Hepatic stellate cell (primary cell): ENCODE data around the gene TMEM263.

Experiments used
- DNase-seq: peaks from one replicate; pipeline ENCODE4 v3.0.0; 2011; ENCODE audit warnings: low spot score

TMEM263 gene

GRCh38 chr12:106950591-106950990 lies 5.1 kb upstream of the TMEM263 start:
- DNase-seq: no peak

DNA sequence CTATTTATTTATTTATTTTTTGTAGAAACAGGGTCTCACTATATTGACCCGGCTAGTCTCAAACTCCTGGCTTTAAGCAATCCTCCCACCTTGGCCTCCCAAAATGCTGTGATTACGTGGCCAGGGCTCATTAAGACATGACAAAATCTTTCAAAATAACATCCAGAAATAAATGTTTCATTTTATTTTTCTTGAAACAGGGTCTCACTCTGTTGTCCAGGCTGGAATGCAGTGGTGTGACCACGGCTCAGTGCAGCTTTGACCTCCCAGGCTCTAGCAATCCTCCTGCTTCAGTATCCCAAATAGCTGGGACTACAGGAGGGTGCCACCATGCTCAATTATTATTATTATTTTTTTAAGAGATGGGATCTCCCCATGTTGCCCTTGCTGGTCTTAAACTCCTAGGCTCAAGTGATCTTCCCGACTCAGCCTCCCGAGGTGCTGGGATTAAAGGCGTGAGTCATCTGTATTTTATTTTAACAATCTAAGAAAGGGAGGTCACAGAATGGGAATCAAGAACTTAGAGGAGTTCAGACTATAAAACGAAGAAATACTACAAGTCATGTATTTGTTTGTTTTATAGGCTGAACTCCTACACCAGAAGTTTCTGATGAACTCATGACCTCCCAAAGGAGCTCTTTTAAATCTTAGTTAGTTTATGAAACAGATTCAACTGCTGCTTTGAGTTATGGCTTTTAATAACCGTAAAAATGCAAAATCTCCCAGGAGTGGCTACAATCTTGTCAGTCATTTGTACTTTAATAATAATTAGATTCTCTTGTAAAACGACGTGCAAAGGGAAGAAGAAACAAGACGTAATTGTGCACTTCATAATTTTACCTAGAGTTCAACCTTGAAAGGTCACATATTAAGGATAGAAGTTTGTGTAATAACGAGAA lies 2.1 kb upstream of the TMEM263 start:
- no peak for DNase-seq

DNA sequence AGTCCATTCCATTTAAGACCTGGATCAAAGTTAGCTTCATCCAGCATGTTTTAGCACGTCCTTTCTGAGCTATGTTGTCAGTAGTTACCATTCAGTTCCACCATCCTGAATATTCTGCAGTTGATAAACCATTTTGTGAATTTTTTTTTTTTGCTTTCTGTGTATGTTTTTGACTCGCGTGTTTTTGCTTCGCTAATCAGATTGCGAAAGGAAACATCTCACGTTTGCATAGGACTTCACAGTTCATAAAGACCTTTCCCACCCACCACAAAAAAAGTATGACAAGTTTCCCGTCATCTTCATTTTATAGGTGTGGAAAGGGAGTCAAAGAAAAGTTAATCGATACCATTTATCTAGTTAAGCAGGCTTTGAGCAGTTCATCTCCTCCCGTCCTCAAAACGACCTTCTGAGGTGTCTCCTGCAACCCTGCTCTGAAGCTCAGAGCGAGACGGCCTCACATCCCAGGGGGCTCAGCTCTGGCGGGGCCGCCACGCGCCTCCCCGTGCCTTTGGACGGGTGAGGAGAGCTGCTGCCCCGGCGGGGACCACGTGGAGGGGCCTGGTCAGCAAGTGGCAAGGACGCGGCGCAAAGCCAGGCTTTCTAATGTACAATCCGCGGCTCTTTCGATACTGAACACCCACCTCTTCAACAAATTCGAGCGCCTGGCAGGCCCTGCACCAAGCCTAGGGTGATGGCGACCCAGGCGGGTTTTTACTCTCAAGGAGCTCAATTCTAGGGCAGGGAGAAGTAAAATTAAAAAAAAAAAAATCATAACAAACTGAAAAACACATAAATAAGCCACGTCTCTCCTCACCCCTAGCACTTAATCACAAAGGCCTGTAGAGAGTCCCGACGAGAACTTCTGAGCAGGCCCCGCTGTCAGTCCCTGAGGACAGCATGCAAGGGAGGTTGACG lies 988 bp upstream of the TMEM263 start:
- no peak for DNase-seq

GRCh38 chr12:106956048-106956578 lies 406 bp downstream of the TMEM263 start:
- peak; percentile 66 for DNase-seq

DNA sequence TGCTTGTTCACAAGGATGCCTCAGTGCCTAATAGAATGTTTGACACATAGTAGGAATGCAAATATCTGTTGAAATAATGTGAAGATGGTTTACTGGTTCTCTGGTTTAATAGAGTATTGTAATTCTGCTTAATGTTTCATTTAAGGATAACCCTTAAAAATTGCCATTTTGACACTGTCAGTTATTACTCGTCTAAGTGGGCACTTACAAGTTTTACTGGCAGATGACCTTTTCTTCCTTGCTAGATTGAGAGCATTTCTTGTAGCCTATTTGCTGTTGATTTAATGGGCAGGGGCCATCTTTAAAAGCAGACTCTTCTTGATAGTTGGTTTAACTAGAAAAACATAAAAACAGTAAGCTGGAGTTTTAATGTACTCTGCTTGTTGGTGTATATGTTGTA lies 1.9 kb downstream of the TMEM263 start:
- DNase-seq: no peak

DNA sequence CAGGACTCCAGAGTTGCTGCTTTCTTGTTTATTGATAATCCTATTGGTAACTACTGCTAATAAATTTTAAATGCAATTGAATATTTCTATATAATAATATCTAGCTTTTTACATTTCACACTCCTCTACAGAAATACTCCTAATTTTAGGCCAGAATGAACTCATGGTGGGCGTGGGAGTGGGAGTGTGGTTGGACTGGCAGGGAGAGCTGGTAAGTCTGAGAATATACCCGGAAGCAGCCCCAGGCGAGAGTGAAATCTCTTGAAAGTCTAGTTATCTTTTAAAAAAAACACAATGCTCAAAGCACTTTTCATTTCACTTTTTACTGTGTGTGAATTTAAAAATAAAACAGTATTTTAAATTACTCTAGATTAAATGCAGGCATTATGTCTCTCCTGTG lies 4.7 kb downstream of the TMEM263 start:
- no peak for DNase-seq

DNA sequence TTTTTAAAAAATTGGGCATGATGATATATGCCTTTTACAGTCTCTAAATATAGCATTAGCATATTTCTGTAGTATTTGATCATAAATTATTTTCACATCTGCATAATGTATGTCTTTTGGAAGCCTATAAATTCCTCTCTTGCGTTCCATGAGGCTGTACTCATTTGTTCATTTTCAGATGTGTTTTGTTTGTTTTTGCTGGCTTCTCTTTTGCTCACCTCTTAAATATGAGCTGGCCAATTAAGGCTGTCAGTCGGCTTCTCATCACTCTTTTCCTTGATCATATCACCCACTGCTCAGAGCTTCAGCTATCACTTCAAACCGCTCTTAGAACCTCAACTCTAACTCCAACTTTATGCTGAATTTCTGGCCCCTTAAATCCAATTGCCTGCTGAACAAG lies 6.6 kb downstream of the TMEM263 start:
- no peak for DNase-seq

DNA sequence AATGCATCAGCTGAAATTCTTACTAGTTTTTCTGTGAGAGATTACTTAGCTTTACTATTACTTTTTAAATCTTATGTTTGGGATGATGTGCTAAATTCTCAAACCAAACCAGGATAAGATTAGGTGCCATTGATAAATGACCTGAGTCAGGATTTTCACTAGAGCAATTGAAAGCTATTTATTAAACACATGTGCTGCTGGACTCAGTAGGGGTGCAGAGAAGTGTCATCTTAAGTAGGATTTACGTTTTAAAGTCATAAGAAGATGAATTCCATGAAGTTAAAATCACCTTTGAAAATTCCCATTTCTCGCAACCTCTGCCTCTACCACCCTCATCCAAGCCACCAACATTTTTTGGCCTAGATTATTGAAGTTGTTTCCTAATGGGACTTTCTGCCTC lies 8.8 kb downstream of the TMEM263 start:
- no peak for DNase-seq

DNA sequence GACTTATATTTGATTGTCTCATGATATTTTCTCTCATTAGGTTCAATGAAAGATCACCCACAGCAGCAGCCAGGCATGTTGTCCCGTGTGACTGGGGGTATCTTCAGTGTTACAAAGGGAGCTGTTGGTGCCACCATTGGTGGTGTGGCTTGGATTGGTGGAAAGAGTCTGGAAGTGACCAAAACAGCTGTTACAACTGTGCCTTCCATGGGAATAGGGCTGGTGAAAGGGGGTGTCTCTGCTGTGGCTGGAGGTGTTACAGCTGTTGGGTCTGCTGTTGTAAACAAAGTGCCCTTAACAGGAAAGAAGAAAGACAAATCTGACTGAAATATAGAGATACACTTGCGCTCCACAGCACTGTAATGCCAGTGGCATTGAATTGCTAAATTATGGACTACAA lies 15.4 kb downstream of the TMEM263 start:
- DNase-seq: no peak

DNA sequence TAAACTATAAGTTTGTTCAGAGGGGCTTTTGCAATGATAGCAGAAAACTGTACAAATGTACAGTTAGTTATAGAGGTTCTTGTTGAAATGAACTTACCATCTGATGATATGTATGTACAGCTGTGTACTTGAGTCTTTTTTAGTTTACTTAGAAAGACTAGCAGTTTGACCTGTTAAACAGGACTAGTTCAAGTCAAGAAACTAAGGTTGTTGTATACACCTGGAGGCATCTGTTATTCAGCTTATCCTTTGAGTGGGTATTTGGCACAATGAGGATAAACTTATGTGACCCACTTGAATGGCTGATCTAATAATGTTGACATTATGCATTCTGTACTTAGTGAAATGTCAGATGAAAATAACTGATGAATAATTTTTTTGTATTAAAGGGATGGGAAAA lies 17.8 kb downstream of the TMEM263 start:
- DNase-seq: no peak

GRCh38 chr12:106974511-106974910 lies 18.8 kb downstream of the TMEM263 start:
- no peak for DNase-seq

DNA sequence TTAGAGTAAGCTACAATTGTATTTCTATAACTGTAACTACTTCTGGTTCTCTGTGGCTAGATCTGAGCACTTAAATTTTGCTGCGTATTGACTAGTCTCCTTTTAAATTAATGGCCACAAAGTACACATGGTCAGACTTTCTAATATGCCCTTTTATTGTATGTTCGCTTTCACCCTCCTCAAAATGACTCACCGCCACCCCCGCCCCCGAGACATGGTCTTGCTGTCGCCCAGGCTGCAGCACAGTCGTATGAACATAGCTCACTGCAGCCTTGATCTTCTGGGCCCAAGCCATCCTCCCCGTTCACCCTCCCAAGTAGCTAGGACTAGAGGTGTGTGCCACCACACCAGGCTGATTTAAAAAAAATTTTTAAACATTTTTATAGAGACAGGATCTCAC lies 19.4 kb downstream of the TMEM263 start:
- DNase-seq: no peak

DNA sequence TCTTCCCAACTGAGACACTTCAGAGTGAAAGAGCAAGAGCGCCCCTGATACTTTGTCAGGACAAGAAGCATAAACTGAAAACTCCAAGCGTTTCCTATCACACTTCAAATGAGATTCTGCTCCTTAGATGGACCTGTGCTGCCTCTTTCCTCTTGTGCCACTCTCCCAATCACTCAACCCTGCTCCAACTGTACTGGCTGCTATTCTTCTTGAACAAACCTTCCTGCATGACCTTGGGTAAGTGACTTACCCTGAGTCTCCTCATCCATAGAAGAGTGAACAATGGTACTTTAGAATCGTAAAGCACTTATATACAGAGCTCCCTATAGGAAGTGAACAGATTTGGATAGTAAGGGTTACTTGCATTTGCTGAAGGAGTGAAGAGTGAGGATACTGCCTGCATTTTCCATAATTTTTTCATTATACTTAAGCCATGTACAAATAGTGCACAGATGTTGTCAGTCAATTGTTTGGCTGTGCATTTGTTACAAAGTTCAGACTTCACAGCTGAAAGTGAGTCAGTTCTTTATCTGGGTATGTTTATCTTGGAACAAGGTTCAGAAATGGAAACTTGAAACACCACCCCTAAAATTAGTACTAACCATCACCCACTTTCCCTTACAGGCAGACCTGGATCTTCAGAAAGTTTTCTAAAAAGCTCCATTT lies 20.4 kb downstream of the TMEM263 start:
- DNase-seq: peak; percentile 23

- DNase-seq: no peak
These were observed 21.0 kb downstream of the TMEM263 start for GRCh38 chr12:106976668-106977067.

DNA sequence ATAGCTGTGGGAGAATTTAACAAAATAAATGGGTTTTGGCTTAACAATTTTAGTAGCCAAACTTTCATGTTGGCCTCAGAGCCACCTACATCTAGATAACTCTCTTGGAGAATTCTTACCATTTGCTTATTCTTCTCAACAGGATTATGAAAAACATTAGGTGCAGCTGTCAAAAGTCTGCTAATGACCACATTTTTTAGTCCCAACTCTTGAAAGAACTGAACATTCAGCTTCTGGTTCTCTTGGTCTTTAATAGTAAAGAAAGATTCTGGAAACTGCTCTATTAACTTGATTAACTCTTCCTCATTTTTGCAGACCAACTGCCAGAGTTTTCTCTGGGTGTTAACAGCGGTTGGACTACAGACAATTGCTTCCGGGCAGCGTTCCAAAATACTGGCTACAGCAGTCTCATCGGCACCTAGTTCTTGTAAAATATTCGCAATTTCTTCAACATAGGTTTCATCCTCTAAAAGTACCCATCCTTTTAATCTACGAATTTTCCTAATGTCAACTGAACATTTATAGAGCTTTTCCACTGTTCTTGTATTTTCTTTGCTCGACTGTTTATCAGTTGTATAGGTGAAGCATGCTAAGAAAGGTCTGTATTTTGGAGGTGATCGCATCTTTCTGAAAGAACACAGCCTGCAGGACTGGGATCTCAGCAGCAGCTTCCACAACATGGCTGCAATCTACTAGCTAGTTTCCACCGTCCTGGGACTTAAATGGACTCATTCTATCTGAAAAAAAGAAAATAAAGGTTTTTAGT lies 22.5 kb downstream of the TMEM263 start:
- DNase-seq: no peak

DNA sequence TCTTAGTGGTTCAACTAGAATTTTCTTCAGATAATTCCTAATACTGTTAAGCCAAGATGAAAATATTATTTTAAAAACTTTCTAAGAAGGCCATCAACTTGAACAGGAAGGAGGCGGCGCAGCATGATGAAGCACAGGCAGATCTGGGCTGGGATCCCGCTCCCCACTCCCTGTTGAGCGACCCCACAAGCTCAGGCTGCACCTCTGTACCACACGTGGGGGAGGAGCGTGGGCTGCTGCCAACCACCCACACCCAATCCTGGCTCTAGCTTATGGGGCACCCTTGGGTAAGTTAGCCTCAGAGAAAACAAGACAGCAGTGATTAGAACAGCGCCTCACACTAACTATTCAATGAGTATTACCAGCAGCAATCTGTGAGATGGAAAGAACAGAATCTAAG lies 25.2 kb downstream of the TMEM263 start:
- no peak for DNase-seq

DNA sequence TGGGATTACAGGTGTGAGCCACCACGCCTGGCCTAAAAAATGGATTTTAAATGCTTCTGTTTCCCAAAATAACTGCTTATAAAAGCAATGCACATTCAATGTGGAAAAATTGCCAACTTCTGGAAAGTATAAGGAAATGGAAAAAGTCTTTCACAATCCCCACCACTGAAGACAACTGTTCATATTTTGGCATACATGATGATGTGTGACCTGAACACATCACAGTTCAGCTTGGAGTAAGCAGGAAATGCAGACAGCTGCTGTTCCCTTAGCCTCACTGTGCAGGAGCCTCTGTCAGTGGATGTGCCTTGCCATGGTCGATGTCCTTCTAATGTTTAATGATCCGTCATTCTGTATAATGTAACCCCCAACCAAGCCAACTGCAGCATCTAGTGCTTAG lies 26.1 kb downstream of the TMEM263 start:
- no peak for DNase-seq

- DNase-seq: no peak
These were observed 26.5 kb downstream of the TMEM263 start for GRCh38 chr12:106982229-106982628.

DNA sequence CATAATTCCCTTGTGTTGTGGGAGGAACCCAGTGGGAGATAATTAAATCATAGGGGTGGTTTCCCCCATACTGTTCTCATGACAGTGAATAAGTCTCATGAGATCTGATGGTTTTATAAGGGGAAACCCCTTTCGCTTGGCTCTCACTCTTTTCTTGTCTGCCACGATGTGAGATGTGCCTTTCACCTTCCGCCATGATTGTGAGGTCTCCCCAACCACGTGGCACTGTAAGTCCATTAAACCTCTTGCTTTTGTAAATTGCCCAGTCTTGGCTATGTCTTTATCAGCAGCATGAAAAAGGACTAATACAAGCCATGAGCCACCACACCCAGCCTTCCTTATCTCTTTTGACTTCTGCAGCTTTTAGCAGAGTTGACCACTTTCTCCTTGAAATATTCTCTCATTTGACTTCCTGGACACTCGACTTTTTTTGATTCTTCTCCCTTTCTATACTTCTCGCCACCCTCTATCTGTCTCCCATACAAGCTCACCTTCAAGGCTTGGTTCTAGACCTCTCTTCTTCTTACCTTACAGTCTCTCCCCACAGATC lies 29.0 kb downstream of the TMEM263 start:
- DNase-seq: no peak

DNA sequence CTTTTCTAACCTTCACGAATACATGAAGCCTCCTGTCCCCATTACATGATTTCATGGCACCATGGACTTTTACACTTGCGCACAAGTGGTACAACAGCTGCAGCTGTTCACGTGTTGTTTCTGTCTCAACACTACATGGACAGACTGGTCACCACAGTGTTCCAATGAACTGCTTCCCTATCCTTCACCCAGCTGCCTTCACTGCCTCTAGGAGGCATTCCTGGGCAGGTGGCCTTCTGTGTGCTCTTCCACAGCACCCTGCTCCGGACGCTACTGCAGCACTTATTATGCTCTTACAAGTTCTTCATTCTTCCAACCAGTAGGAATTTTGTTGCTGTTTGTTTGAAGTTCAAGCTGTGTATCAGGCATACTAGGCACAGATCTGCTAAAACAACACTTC lies 29.8 kb downstream of the TMEM263 start:
- no peak for DNase-seq

DNA sequence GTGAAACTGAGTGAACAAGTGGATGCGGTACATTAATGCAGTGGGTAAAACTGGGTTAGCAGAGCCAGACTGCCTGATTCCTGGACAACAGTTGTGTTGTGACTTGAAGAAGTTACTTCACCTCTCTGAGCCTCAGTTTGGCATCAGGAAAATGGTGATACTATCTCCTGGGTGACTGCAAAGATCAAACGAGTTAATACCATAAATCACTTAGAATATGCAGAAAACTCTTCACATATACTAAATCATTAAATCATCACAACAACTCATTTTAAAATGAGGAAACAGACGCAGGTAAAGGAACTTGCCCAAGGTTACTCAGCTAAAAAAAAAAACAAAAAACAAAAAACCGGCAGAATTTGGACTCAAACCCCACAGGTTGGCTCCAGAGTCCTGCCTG lies 30.4 kb downstream of the TMEM263 start:
- DNase-seq: no peak
